ENCODE results near the gene DTWD2.
"Not testable (repeated sequence)": the region's sequence is repeated elsewhere in the genome, so short reads cannot be mapped to it uniquely, and the experiment has no call there.

DTWD2 gene

GRCh38 chr5:118875131-118875530 is 113.2 kb downstream of the DTWD2 start:
- no peak for DNase-seq (ENCODE audit: low read depth in 2 of 2)

DNA sequence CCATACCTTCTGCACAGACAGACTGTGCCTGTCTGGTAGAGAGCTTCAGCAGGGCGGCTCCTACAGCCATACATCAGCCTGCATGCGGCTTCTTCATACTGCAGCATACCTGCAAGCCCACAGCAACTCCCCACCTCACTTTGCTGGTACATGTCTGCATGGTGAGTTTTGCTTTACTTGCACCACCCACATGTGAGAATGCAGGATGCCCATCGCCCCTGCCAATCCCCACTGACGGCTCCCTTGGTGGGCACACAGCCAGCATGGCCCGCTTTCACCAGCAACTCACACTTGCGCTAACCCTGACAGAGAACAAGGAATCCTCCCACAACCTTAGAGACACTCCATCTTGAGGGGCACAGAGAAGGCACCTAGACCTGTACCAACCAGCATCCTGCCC is 114.9 kb downstream of the DTWD2 start:
- DNase-seq (ENCODE audit: low read depth in 2 of 2), result no peak

- DNase-seq (ENCODE audit: low read depth in 2 of 2), result no peak
These were observed 125.0 kb downstream of the DTWD2 start for GRCh38 chr5:118863345-118863744.

DNA sequence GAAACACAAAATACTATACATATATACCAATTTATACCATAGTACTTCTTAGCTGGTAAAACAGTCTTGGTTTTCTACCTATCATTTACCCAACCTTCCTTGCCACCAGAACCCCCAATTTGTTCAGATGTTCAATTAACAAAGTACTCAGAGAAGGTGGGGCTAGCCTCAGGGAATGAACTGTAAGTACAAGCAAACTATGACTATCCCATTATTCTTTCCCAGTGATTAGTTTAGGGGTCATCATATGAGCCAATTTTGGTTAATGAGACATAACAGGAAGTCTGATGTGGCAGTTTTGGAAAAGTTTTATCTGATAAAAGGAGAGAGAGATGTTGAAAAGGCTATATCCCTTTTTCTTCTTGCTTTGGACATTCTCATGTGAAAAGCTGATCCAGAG is 125.8 kb downstream of the DTWD2 start:
- no peak for DNase-seq (ENCODE audit: low read depth in 2 of 2)

DNA sequence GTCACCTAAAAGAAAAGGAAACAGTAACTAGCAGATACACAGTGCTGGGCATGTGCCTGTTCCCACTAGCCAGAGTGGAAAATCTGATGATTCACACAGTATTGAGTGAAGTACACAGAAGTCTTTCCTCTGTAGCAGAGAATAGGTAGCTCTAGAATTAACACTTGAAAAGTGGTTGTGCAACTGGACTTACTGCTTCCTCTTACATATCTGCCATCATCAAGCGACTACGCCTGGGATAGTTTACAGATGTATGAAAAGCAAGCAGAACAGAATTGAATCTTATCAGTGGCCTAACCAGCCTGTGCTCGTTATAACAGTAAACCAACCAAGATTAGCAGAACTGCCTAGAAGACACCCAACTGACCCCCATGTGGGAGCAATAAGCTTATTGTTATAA is 130.6 kb downstream of the DTWD2 start:
- no peak for DNase-seq (ENCODE audit: low read depth in 2 of 2)

DNA sequence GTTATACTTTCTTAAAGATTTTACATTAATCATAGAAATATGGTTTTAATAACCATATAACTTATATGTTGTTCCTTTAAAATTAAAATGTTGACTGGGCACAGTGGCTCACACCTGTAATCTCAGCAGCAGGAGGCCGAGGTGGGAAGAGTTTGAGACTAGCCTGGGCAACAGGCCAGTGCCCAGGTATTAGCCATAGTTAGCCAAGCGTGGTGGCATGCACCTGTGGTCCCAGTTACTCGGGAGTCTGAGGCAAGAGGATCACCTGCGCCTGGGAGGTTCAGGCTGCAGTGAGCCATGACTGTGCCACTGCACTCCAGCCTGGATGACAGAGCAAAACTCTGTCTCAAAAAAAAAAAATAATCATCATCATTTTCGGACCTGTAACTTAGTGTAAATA is 133.5 kb downstream of the DTWD2 start:
- DNase-seq (ENCODE audit: low read depth in 2 of 2), result no peak

GRCh38 chr5:118851785-118852184 is 136.6 kb downstream of the DTWD2 start:
- not testable (repeated sequence) for DNase-seq (ENCODE audit: low read depth in 2 of 2)

DNA sequence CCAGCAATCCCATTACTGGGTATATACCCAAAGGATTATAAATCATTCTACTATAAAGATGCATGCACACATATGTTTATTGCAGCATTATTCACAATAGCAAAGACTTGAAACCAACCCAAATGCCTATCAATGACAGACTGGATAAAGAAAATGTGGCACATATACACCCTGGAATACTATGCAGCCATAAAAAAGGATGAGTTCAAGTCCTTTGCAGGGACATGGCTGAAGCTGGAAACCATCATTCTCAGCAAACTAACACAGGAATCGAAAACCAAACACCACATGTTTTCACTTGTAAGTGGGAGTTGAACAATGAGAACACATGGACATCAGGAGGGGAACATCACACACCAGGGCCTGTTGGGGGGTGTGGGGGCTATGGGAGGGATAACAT is 138.8 kb downstream of the DTWD2 start:
- not testable (repeated sequence) for DNase-seq (ENCODE audit: low read depth in 2 of 2)

DNA sequence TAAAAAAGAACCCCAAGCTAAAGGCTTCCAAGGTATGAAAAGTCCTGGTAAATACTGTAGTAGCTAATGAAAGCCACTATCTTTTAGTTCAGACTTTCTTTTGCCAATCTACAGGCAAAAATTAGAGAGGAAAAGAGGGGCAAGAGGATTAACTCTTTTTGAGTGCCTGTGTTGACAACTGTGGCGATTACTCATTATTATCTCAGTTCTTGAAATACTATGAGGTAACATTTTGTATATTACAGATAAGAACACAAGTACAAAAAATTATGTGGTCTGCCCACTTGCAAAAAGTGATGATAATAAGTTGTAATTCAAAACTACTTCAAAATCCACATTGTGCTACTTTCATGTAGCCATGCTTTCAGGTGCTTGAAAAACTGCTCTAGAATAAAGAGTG is 144.0 kb downstream of the DTWD2 start:
- DNase-seq (ENCODE audit: low read depth in 2 of 2), result no peak

GRCh38 chr5:118834710-118835109 is 153.6 kb downstream of the DTWD2 start:
- no peak for DNase-seq (ENCODE audit: low read depth in 2 of 2)

- DNase-seq (ENCODE audit: low read depth in 2 of 2), result no peak
These were observed 155.4 kb downstream of the DTWD2 start for GRCh38 chr5:118832974-118833373.

DNA sequence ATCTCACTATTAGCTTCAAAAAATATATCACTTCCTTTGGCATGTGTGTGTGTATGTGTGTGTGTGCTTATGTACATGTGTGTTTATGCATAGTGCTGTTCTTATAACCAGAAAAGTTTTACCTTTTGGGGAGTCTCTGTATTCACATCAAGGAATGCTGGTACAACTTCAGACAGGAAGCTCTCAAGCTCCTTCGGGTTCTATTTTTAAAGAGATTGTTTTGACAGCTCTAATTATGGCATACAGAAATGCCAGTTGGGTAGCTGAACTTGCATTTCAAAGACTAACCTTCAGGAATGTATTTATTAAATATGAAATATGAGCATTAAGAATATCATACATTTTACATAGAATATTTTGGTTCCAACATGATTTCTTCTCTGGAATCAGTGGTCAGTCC is 163.1 kb downstream of the DTWD2 start:
- no peak for DNase-seq (ENCODE audit: low read depth in 2 of 2)

DNA sequence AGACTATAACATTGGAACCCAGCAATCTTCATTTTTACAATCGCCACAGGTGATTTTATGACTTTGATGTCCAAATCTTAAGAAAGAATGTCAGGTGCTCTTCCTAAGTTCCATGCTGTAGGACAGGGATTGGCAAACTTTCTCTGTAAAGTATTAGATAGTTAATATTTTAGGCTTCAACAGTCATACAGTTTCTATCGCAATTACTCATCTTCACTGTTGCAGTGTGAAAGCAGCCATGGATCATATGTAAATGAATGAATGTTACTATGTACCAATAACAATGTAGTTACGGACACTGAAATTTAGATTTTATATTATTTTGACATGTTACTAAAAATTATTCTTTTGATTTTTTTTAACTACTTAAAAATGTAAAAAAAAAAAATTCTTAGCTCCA is 169.7 kb downstream of the DTWD2 start:
- no peak for DNase-seq (ENCODE audit: low read depth in 2 of 2)

GRCh38 chr5:118808441-118808840 is 179.9 kb downstream of the DTWD2 start:
- DNase-seq (ENCODE audit: low read depth in 2 of 2), result no peak

DNA sequence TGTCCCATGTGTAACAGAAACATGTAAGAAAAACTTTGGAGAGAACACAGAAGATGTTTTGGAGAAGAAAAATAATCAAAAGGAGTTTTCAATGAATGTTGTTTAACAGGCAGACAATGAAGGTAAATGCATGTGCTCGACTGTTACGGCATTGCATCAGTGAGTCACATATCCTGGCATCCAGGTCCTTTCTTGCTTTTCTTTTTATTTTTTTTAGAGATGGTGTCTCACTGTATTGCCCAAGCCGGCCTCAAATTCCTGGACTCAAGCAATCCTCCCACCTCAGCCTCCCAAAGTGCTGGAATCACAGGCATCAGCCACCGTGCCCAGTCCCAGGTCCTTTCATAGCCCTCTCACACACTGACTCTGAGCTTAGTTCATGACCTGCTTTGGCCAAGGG is 181.8 kb downstream of the DTWD2 start:
- no peak for DNase-seq (ENCODE audit: low read depth in 2 of 2)

DNA sequence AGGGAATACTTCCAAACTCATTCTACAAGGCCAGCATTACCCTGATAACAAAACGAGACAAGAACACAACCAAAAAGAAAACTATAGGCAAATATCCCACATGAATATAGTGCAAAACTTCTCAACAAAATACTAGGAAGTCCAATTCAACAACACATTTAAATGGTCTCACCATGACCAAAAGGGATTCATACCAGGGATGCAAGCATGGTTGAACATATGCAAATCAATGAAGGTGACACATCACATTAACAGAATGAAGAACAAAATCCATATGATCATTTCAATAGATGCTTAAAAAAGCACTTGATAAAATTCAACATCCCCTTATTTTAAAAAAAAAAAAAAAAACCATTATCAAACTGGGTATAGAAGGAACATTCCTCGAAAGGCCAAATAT is 186.0 kb downstream of the DTWD2 start:
- DNase-seq (ENCODE audit: low read depth in 2 of 2), result no peak

DNA sequence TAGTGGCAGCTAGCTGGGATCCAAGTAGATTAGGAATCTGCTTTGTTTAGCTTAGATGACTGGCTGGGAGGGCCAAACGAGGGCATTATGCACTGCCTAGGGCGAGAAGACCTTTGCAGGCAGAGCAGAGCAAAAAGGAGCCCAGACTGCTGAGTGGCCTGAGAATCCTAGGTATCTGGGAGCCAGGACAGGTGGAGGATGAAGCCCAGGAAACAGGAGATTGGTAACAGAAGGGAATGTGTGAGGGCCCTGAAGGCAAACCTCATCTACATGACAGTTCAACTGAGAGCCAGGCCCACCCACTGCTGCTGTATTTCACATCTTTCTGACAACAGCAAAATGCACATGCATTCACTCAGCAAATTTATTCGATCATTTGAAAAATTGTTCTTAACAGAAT is 192.3 kb downstream of the DTWD2 start:
- no peak for DNase-seq (ENCODE audit: low read depth in 2 of 2)

GRCh38 chr5:118794281-118794680 is 194.1 kb downstream of the DTWD2 start:
- no peak for DNase-seq (ENCODE audit: low read depth in 2 of 2)

DNA sequence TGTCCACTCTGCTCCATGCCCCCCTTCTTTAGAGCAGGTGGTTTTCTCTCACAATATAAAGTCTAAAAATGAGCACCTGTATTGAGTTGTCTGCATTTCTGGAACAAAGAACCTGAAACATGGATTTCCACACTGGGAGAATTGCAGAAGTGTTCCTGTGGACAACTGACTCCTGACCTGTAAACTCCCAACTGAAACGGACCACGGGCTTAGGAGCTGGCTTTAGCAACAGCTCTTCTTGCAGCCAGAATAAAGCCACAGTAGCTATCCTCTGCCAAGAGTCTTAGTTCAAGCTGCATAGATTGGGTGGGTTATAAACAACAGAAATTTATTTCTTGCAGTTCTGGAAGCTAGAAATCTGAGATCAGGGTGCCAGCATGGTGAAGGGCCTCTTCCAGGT is 194.7 kb downstream of the DTWD2 start:
- no peak for DNase-seq (ENCODE audit: low read depth in 2 of 2)

GRCh38 chr5:118793091-118793490 is 195.3 kb downstream of the DTWD2 start:
- DNase-seq (ENCODE audit: low read depth in 2 of 2), result no peak

DNA sequence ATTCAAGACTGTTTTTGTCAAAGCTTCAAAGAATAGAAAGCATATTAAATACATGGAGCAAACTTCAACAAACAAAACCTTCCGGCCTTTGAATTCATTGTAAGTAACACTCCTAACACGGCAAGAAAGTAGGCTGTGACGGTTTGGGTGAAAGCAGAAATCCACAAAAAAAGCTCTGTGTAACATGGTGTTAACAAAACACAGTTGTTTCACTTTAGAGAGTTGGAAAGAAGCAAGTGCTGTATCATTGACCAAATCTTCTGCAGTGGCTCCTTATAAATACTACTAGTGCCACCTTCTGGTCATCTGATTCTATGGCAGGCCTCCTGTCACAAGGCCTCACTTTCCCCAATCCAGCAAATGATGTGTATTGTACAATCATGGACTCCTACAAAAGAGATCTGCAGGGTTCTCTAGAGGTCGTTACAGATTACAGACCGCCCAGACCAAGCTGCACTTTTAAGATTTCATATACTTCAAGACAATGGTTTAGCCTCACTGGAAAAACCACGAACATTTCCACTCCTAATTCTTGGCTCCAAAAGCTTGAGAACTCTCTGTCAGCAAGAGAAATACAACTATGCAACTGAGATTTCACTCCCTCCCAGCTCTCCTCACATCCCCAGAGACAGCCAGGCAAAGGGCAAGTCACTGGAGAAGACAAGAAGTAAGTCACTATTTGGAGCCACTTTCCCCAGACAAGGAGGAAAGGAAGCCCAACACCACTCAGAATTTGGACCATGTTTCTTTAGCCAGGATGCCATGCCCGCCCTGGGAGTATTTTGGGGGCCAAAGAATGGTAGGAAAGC is 196.2 kb downstream of the DTWD2 start:
- no peak for DNase-seq (ENCODE audit: low read depth in 2 of 2)

DNA sequence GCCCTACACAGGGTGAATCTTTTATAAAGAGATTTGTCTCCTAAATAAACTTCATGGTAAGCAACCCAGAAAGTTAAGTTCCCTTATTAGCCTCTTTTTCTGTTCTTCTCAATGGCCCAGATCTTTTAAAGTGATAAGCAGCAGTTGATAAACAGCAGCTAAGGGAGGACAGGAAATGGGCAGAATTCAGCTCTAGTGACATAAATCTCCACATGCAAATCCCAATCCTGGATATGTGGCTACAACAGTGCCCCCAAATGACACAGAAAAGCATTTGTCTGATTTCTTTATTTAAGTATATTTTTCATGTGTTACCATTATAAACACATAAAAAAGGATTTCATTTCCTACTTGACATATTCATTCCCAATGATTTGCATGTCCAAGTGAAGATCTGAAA is 199.0 kb downstream of the DTWD2 start:
- no peak for DNase-seq (ENCODE audit: low read depth in 2 of 2)

GRCh38 chr5:118788351-118788750 is 200.0 kb downstream of the DTWD2 start:
- DNase-seq (ENCODE audit: low read depth in 2 of 2), result no peak
